A673 (cell line): Measurements from ENCODE around the gene PRM3. TPM values are rescaled to one million over a fixed set of nuclear protein-coding genes. Genes with fewer than 3 reads are reported as not detected.

Experiments
- BruUV-seq: library from RNA; stranded (reverse); fragments of 400-500 nt; replicated peaks from 2 replicates; lab custom pipeline; 2021; lab: Mats Ljungman, UMichigan
- CTCF ChIA-PET: fragments of 300-600 bp; sonication (Branson Sonifier 250); formaldehyde crosslinking; loops from one replicate; lab custom pipeline; 2022; ENCODE audit warnings: antibody characterized with exemption; lab: Charles Lee
- POLR2A ChIA-PET: fragments of 300-600 bp; sonication (Branson Sonifier 250); formaldehyde crosslinking; loops from one replicate; lab custom pipeline; 2022; ENCODE audit warnings: antibody characterized with exemption; ENCODE audit not compliant: low non-redundant PET; lab: Charles Lee
- DNase-seq: peaks from one replicate; pipeline ENCODE4 v3.0.0-alpha.2; 2015; ENCODE audit warnings: low spot score
- H3K27ac ChIP-seq: fragments of 200-600 bp; sonication (generic); 2 replicates; pipeline ENCODE4 v1.5.1; 2016; ENCODE audit warnings: mixed run types, low read depth, mild to moderate bottlenecking, mixed read lengths, antibody characterized with exemption, low read length; ENCODE audit not compliant: poor library complexity, severe bottlenecking
- H3K27me3 ChIP-seq: fragments of 200-600 bp; sonication (generic); replicated peaks from 2 replicates; pipeline ENCODE4 v1.6.1; 2017; ENCODE audit warnings: mixed run types, low read depth, mild to moderate bottlenecking, mixed read lengths, antibody characterized with exemption, low read length; ENCODE audit not compliant: insufficient read depth, poor library complexity
- H3K36me3 ChIP-seq: fragments of 200-600 bp; sonication (generic); 2 replicates; pipeline ENCODE4 v1.6.1; 2016; ENCODE audit warnings: mixed run types, mild to moderate bottlenecking, mixed read lengths, antibody characterized with exemption, low read length; ENCODE audit not compliant: insufficient read depth, poor library complexity, severe bottlenecking
- H3K4me1 ChIP-seq: fragments of 200-600 bp; sonication (generic); 2 replicates; pipeline ENCODE4 v1.6.1; 2017; ENCODE audit warnings: mixed run types, mild to moderate bottlenecking, mixed read lengths, antibody characterized with exemption, low read length; ENCODE audit not compliant: insufficient read depth, poor library complexity, severe bottlenecking
- H3K4me3 ChIP-seq: fragments of 200-600 bp; sonication (generic); 2 replicates; pipeline ENCODE4 v1.5.1; 2016; ENCODE audit warnings: low read depth, mixed run types, mild to moderate bottlenecking, mixed read lengths, low read length; ENCODE audit not compliant: poor library complexity, severe bottlenecking
- H3K9me3 ChIP-seq: fragments of 200-600 bp; sonication (generic); 2 replicates; pipeline ENCODE4 v1.6.1; 2016; ENCODE audit warnings: mixed run types, low read depth, mild to moderate bottlenecking, mixed read lengths, antibody characterized with exemption, low read length; ENCODE audit not compliant: poor library complexity, severe bottlenecking
- EZH2 ChIP-seq: fragments of 200-600 bp; sonication (generic); IDR thresholded peaks from 2 replicates; pipeline ENCODE4 v1.6.1; 2017; ENCODE audit warnings: borderline replicate concordance, low read depth, mild to moderate bottlenecking, mixed read lengths, antibody characterized with exemption, low read length; ENCODE audit not compliant: poor library complexity, severe bottlenecking
- intact Hi-C: fragments of 100-400 bp; cut with micrococcal nuclease; formaldehyde crosslinking; loops from one replicate; pipeline ENCODE4 v1.10.0; 2022; ENCODE audit not compliant: unreplicated experiment
- microRNA-seq: library from miRNA; unstranded; fragments of <30 nt; microRNA quantifications from one replicate; pipeline ENCODE4 v1.2.0, GENCODE V29; 2021
- total RNA-seq: library from RNA; stranded (reverse); gene quantifications from 2 replicates; pipeline ENCODE4 v1.2.3, GENCODE V29; 2021
- TF ChIP-seq, protein P1 (sequence below): fragments of 300-800, 200-600 bp; sonication (generic); conservative IDR thresholded peaks from 2 replicates; pipeline ENCODE4 v1.5.1; 2017; ENCODE audit warnings: low read depth, mild to moderate bottlenecking, antibody characterized with exemption, low read length, moderate library complexity, mixed read lengths

PRM3 gene
- total RNA-seq, 1 experiment from 2014 or later: not detected

DNA sequence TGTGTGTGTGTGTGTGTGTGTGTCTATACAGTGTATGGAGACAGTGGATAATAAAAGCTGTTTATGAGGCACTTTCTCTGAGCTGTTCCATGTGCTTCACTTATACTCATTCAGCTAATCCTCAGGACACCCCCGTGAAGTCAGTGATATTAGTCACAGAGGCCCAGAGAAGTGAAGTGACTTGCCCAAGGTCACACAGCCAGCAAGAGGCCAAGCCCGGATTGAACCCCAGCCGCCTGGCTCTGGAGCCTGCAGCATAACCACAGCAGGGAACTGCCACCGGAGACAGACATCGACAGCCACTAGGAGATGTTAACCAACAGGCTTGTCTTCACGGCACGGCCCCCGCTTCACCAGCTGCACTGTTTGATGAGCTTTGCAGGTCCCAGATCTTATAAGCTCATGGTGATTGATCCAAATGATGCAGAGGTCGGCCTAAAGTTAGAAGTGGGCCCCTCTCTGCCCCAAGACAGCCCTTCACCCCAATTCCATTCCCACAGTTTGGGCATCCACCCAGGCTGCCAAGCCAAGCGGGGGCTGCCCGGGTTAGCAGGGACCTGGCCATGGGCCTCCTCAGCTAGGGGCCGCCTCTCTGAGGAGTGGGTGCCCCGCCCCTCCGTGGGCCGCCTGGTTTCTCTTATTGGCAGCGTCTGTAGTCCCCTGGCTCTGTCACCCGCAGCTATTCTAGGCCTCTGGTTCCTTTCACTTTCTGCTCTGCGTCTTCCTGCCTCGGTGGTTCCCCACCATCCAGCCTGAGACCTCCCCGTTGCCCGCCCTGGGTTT is 48.3 kb downstream of the PRM3 start:
- no TSS peak for BruUV-seq
- H3K27ac ChIP-seq: no peak overlapping the region
- POLR2A ChIA-PET: no interaction called here
- CTCF ChIA-PET: no interaction called here
- H3K36me3 ChIP-seq: no peaks in the 10 kb centered on the region
- H3K4me3 ChIP-seq: no peak overlapping the region
- no peaks in the 10 kb centered on the region for H3K4me1 ChIP-seq
- H3K9me3 ChIP-seq: no peaks in the 10 kb centered on the region
- DNase-seq: no peak
- intact Hi-C loops: no loop called here
- no peaks in the 10 kb centered on the region for H3K27me3 ChIP-seq
- TF ChIP-seq EZH2: no peak
- TF ChIP-seq, protein P1, sequence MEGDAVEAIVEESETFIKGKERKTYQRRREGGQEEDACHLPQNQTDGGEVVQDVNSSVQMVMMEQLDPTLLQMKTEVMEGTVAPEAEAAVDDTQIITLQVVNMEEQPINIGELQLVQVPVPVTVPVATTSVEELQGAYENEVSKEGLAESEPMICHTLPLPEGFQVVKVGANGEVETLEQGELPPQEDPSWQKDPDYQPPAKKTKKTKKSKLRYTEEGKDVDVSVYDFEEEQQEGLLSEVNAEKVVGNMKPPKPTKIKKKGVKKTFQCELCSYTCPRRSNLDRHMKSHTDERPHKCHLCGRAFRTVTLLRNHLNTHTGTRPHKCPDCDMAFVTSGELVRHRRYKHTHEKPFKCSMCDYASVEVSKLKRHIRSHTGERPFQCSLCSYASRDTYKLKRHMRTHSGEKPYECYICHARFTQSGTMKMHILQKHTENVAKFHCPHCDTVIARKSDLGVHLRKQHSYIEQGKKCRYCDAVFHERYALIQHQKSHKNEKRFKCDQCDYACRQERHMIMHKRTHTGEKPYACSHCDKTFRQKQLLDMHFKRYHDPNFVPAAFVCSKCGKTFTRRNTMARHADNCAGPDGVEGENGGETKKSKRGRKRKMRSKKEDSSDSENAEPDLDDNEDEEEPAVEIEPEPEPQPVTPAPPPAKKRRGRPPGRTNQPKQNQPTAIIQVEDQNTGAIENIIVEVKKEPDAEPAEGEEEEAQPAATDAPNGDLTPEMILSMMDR: no peak

DNA sequence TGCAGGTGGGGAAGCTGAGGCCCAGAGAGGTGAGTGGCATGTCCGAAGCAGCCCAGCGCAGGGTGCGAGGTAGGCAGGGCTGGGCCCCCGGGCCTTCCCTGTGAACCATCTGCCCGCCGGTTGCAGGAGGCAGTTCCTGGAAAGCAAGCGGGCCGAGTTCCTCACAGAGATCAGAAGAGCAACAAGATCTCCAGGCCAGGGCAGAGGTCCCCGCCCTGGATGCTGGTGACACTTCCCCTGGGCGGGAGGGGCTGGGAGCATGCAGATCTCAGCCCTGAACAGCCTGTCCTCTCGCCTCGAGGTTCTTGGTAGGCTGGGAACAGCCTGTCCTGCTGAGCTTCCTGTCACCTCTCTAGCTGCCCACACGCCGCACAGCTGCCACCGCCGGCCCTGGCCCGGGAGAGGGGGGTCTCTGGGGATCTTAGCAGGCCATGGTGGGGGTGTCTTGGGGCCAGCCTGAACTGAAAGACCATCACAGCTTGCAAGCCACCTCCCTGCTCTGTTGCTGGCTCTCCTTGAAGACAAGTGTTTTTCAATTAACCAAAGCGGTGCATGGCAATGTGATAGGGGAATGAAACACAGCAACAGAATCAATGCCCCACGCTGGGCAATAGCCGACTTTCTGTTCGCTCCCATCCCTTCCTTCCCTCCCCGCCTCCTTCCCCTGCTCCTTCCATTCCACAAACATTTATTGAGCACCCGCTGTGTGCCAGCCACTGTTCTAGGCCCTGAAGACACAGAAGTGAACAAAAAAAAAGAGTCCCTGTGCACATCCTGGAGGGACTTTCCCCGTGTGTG is 49.1 kb downstream of the PRM3 start:
- TF ChIP-seq, protein P1: no peak
- TF ChIP-seq EZH2: no peak
- ChIA-PET CTCF (no interaction called here), POLR2A (no interaction called here)
- Histone ChIP-seq H3K4me1 (no peaks in the 10 kb centered on the region), H3K36me3 (no peaks in the 10 kb centered on the region), H3K27me3 (no peaks in the 10 kb centered on the region), H3K27ac (no peak overlapping the region), H3K4me3 (no peak overlapping the region), H3K9me3 (no peaks in the 10 kb centered on the region)
- intact Hi-C loops: no loop called here
- BruUV-seq: no TSS peak
- no peak for DNase-seq

Small RNA genes within 50 kb of the gene (microRNA-seq; reads per million reads assigned to microRNA genes)
- not detected for gene MIR548H2

Other genes with a start within 250 kb of the PRM3 start
- gene SOCS1, start 17.4 kb downstream of the PRM3 start, total RNA-seq: 2.3 and 2.6 TPM in 2 replicates
- not detected in 2 replicates for gene TNP2, start 4.3 kb downstream of the PRM3 start, total RNA-seq
- not detected in 2 replicates for gene PRM2, start 2.9 kb upstream of the PRM3 start, total RNA-seq
- gene PRM1, start 7.7 kb upstream of the PRM3 start, total RNA-seq: not detected in 2 replicates
- gene RMI2, start 71.8 kb upstream of the PRM3 start, total RNA-seq: 28.5 and 38.4 TPM in 2 replicates